Sigmoid colon (tissue), 4 donors: ENCODE measurements around the gene PRCC.

Experiments used
- CTCF ChIP-seq, 4 experiments: fragments of 450-650 bp in 3 of 4; fragments of 200-600 bp in 1 of 4; IDR thresholded peaks; one replicate each; pipeline ENCODE4 v1.5.1; 2016 to 2019; ENCODE audit warnings: antibody characterized with exemption in 4 of 4, mild to moderate bottlenecking in 3 of 4, moderate library complexity in 2 of 4
- POLR2A ChIP-seq, 2 donors: fragments of 450-650 bp; IDR thresholded peaks; one replicate each; pipeline ENCODE4 v1.6.1; 2016; ENCODE audit warnings: antibody characterized with exemption in 2 of 2, mild to moderate bottlenecking in 2 of 2, moderate library complexity in 2 of 2
- POLR2AphosphoS5 ChIP-seq, 4 donors: sonication (generic); formaldehyde crosslinking; IDR thresholded peaks; one replicate each; pipeline ENCODE4 v1.6.1; 2017; ENCODE audit warnings: antibody characterized with exemption in 4 of 4

GRCh38 chr1:156813298-156813697, 46.0 kb downstream of the PRCC start:
- no peak for TF ChIP-seq CTCF (IDR thresholded peaks at IDR 0.05)
- TF ChIP-seq POLR2AphosphoS5 (IDR thresholded peaks at IDR 0.05), result no peak
- TF ChIP-seq POLR2A (IDR thresholded peaks at IDR 0.05), result no peak
